PC-3 (cell line): Measurements from ENCODE around the gene ZNF213.

Source experiments
- EZH2 ChIP-seq: fragments of 300-600 bp; sonication (generic); IDR thresholded peaks from one replicate; pipeline ENCODE4 v1.6.1; 2017; ENCODE audit warnings: antibody characterized with exemption, mild to moderate bottlenecking, low read length; ENCODE audit not compliant: unreplicated experiment
- EZH2phosphoT487 ChIP-seq: fragments of 300-600 bp; sonication (generic); IDR thresholded peaks from 2 replicates; pipeline ENCODE4 v1.6.1; 2018; ENCODE audit warnings: mild to moderate bottlenecking, antibody characterized with exemption, low read length, borderline replicate concordance
- TF ChIP-seq, protein P1 (sequence below): fragments of 300-600 bp; sonication (generic); conservative IDR thresholded peaks from 2 replicates; pipeline ENCODE4 v1.5.1; 2017; ENCODE audit warnings: antibody characterized with exemption, low read depth, mild to moderate bottlenecking, low read length

DNA sequence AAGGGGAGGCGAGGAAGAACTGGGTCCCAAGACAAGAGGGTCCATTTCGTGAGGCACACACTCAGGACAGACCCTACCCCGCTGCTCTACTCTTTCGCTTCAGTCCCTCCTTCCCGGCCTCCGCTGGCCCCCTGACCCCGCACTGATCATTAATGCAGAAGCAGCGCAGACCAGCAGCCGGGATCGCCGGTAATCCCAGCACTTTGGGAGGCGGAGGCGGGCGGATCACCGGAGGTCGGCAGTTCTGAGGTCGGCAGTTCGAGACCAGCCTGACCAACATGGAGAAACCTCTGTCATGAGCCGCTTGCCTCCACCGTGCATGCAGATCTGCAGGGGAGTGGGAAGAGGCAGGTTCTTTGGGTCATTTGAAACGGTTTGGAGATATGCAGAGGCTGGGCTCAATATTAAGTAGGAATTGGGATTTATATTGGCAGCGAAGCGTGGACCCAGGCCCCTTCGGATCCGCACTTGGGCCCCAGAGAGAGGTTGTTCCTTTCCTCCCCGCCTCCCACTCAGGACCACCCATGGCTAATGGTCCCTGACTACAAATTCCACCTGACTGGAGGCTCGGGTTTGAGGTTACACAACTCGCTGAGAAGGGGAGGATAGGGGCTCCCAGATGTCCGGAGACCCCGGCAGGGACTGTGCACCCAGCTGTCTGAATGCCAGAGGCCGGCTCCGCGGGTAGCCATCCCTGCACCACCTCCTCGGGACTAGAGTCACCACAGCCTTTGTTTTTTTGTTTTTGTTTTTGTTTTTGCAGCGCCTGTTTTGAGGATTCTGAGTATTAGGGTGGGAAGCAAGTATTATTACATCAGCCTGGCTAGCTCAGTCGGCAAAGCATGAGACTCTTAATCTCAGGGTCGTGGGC, 29.5 kb downstream of the ZNF213 start:
- TF ChIP-seq, protein P1, sequence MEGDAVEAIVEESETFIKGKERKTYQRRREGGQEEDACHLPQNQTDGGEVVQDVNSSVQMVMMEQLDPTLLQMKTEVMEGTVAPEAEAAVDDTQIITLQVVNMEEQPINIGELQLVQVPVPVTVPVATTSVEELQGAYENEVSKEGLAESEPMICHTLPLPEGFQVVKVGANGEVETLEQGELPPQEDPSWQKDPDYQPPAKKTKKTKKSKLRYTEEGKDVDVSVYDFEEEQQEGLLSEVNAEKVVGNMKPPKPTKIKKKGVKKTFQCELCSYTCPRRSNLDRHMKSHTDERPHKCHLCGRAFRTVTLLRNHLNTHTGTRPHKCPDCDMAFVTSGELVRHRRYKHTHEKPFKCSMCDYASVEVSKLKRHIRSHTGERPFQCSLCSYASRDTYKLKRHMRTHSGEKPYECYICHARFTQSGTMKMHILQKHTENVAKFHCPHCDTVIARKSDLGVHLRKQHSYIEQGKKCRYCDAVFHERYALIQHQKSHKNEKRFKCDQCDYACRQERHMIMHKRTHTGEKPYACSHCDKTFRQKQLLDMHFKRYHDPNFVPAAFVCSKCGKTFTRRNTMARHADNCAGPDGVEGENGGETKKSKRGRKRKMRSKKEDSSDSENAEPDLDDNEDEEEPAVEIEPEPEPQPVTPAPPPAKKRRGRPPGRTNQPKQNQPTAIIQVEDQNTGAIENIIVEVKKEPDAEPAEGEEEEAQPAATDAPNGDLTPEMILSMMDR: no peak
- TF ChIP-seq EZH2phosphoT487 (no peak), EZH2 (no peak)
